Neural cell (in vitro differentiated cells): Measurements from ENCODE around the gene IL25.

ENCODE experiments used
- EP300 ChIP-seq: fragments of 450-650 bp; conservative IDR thresholded peaks from 2 replicates; pipeline ENCODE4 v1.6.1; 2014; ENCODE audit warnings: antibody characterized with exemption, mild to moderate bottlenecking, moderate library complexity; ENCODE audit not compliant: poor library complexity, severe bottlenecking
- TF ChIP-seq, protein P1 (sequence below): fragments of 450-650 bp; IDR thresholded peaks from 2 replicates; pipeline ENCODE4 v1.5.1; 2014; ENCODE audit warnings: antibody characterized with exemption, mild to moderate bottlenecking, moderate library complexity; ENCODE audit not compliant: poor library complexity, severe bottlenecking

DNA sequence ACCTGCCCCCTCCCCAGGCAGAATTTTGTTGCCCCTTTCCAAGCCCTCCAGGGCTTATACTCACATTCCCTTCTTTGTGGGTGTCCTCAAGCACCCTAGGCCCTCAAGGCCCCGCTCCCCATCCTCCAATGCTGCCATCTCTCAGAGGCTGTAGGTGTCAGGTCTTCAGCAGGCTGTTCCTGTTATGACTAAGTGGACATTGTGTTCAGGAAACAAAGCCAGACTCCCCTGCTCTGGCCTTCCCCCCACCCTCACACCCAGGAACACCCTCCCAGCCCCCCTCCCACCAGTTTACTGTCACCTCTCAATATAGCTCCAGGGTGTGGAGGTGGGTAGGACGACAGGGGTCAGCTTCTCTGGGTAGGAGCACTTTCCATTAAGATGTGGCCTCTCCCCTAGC lies 36.9 kb downstream of the IL25 start:
- no peak for TF ChIP-seq EP300
- TF ChIP-seq, protein P1, sequence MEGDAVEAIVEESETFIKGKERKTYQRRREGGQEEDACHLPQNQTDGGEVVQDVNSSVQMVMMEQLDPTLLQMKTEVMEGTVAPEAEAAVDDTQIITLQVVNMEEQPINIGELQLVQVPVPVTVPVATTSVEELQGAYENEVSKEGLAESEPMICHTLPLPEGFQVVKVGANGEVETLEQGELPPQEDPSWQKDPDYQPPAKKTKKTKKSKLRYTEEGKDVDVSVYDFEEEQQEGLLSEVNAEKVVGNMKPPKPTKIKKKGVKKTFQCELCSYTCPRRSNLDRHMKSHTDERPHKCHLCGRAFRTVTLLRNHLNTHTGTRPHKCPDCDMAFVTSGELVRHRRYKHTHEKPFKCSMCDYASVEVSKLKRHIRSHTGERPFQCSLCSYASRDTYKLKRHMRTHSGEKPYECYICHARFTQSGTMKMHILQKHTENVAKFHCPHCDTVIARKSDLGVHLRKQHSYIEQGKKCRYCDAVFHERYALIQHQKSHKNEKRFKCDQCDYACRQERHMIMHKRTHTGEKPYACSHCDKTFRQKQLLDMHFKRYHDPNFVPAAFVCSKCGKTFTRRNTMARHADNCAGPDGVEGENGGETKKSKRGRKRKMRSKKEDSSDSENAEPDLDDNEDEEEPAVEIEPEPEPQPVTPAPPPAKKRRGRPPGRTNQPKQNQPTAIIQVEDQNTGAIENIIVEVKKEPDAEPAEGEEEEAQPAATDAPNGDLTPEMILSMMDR, result no peak
